HuH-7 (cell line): Measurements from ENCODE around the gene CRLF1.
A peak's percentile ranks its signal among the peaks of the same experiment; 100 is the strongest.

Experiments
- DNase-seq: peaks from one replicate; pipeline ENCODE4 v3.0.0; 2011; ENCODE audit warnings: low spot score

Gene CRLF1

DNA sequence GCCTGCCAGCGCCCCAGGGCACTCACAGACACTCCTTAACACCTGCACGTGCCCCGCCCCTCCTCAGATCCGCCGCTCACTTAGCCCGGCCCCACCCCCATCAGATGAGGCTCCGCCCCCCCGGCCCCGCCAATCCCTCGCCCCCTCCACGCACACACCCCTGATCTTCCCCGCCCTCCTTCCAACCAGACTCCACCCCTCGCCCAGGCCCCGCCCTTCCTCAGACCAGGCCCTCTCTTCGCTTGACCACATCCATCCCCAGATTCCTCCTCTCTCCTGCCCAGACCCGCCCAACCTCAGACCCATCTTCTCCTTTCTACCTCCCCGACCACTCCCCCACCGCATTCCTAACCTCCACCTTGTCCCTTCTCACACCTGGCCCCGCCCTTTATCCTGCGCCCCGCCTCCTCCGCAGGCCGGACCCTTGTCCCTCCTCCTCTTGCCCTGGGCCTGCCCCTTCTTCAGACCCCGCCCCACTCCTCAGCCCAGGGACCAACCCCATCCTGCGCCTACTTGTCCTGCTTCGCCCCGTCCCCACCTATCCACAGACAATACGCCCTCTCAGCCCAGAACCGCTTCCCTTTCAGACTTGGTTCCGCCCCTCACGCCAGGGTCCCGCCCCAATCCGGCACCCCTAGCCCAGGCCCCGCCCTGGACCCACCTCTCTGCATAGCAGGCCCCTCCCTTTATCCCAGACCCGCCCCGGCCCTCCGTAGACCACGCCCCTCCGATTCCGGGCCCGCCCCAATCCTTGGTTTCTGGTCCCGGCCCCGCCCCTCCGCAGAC, 29.8 kb upstream of the CRLF1 start:
- DNase-seq = peak; percentile 79

DNA sequence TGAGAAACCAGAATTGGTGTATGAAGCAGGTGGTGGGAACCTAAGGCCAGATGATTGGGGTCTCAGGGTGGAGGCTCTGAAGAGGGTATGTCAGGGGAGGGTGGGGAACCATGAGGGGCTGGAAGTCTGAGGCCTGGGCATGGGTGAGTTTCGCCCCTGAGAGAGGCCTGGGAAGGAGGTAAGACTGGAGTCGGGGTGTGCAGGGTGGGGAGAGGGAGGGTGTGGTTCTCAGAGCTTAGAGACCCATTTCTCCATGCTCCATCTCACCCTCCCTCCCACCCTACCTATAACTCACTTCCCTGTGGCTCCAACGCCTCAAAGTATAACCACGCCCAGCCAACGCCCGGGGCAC, 29.2 kb upstream of the CRLF1 start:
- no peak for DNase-seq

DNA sequence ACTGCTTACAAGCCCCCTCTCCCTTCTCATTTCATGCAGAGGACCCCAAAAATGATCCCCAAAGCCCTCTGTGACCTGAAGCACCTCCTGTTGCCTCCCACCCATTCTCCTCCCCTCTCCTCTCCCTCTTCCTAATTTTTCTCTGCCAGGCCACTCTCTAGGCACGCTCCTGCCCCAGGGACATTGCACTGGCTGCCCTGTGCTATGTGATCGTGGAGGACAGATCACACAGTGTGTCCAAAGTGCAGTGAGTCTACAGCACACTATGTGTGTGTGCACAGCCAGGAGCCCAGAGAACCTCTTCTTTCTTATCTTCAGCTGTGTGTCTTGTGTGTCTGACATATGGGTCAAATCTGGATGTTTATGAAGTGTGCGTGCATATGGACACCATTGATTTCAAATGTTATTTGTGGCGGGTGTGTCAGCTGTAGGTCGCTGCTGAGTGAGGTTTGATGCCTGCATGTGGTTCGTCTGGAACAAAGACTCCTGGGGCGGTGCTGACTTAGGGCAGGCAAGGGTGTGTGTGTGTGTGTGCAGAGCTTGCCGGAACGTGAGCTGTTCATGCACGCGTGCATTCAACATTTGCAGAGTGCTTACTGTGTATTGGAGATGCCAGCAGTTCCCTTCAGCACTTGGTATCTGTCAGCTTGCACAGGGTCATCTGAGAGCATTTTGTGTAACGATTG, 28.2 kb upstream of the CRLF1 start:
- DNase-seq = no peak

DNA sequence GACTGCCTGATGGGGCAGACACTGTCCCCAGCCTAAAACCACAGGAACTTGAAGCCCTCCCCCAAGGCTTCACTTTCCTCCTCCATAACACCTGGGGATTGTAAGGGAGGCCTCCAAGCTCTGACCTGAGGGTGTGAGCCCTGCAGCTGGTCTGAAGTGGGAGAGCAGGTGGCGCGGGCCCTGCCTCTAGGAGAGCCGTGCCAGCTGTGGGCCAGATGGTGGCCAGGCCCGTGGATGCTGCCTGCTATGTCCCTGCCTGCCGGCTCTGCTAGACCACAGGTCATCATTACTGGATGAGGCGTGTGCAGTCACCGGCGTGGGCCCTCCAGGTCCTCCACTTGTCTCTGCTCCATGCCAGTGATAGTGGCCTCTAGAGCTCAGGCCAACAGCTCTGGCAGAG, 26.7 kb upstream of the CRLF1 start:
- no peak for DNase-seq

DNA sequence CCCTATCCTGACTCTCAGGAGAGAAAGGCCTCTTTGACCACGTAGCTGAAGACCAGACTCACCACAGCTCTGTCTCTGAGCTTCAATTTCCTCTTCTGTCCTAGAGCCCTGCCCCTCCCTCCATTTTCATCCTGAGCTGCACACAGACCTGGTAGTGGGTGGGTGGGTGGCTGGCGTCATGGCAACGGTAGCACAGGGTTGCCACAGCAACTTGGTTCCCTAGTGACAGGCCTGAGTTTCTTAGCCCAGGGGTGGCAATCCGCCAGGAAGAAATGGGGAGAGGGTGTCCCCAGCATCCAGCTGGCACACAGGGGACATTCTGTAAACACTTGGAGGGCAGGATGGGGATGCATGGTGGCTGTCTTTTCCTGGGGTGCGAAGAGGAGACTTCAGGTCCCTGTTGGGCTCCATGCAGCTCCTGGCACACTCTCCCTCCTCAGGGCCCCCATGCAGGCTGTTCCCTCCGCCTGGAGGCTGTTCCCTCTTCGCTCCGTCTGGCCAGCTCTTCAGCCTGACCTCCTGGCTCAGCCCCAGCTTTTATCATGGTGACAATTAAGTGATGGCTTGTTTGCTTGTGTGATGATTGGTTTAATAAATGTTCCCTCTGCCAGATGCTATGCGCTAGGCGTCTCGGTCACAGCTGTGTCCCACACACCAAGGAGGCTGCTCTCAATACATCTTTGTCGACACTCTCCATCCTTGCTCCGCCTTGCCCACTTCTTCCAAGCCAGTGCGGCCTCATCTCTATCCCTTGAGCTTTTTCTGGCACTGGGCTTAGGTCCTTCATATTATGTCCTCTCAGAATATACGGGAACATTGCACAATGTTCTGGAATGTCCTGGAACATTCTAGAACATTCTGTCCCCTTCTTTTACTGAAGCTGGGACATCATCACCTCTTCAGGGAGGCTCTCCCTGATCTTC, 22.8 kb upstream of the CRLF1 start:
- DNase-seq = no peak

DNA sequence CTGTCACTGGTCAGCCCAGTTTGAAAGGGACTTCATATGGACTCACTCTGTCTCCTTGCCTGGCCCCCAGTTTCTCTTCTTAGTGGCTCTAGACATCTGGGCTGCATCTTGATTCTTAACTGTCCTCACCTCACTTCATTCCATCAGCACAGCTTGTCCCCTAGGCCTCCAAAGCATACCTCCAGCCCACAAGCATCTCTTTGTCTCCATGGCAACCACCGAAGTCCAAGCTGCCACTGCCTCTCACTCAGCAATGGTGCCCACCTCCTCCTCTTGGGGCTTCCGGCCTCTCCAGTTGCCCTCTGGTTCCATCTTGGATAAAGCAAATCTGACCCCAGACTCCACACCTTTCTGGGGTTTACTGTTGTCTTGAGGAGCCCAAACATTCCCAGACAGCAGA, 20.3 kb upstream of the CRLF1 start:
- DNase-seq = no peak

DNA sequence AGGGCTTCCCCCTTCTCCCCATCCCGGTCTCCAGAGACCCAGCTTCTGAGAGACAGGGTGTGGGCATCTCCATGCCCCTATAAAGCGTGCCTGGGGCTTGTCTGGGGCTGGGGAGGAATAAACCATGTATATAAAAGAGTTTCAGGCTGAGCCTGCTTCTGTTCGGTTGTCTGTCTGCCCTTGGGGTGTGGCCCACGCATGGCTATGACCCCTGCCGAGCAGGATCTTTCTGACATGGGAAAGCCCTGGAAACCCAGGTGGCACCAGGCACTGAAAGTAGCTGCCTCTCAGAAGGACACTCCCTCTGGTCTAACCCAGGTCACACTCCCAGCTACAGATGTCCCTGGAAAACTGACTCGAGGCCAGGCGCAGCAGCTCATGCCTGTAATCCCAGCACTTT, 14.3 kb upstream of the CRLF1 start:
- no peak for DNase-seq

DNA sequence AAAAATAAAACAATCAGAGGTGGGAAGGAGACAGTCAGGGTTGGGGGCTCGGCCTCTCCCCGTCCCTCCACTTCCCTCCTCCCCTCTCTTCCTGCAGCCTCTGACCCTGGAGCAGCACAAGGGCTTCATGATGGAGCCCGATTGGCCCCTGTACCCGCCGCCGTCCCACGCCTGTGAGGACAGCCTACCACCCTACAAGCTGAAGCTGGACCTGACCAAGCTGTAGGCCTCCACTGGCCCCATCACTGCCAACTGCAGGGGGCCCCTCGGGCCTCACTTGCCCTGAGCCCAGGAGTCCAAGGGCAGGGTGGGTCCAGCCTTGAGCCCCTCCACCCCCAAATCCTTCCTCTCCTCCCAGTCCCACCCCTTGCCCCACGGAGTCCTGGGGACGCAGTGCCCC, 13.7 kb upstream of the CRLF1 start:
- DNase-seq = no peak

DNA sequence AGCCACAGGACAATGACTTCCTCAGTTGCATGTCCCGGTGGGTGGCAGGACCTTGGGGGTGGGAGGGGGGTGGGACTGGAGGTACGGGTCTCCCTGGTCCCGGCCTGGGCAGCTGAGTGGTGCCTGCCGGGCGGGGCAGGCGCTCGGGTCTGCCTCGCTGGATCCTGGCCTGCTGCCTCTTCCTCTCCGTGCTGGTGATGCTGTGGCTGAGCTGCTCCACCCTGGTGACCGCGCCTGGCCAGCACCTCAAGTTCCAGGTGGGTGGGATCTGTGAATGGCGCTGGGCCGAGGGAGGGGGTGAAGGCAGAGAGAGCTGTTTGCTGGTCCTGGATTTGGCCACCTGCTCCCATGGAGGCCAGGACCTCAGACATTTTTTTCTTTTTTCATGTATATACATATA, 11.6 kb upstream of the CRLF1 start:
- no peak for DNase-seq

DNA sequence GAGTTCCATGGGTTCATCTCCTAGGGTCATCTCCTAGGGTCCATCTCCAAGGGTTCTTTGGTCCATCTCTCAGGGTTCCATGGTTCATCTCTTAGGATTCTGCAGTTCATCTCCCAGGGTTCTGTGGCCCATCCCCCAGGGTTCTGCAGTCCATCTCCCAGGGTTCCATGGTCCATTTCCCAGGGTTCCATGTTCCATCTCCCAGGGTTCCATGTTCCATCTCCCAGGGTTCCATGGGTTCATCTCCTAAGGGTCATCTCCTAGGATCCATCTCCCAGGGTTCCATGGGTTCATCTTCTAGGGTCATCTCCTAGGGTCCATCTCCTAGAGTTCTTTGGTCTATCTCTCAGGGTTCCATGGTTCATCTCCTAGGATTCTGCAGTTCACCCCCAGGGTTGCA, 11.0 kb upstream of the CRLF1 start:
- no peak for DNase-seq

DNA sequence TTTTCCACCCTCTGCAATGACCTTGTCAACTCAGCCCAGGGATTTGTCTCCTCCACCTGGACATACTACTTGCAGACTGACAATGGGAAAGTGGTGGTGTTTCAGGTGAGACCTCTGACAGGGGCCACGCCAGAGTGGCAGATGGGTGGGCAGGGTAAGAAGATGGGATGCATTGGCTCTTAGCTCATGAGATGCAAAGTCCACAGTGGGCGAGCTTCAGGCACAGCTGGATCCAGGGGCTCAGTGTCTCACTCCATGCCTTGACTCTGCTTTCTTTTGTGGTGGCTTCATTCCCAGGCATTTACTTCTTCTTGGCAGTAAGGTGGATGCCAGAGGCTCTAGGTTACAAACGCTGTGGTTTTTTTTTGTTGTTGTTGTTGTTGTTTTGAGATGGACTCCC, 9.4 kb upstream of the CRLF1 start:
- no peak for DNase-seq

DNA sequence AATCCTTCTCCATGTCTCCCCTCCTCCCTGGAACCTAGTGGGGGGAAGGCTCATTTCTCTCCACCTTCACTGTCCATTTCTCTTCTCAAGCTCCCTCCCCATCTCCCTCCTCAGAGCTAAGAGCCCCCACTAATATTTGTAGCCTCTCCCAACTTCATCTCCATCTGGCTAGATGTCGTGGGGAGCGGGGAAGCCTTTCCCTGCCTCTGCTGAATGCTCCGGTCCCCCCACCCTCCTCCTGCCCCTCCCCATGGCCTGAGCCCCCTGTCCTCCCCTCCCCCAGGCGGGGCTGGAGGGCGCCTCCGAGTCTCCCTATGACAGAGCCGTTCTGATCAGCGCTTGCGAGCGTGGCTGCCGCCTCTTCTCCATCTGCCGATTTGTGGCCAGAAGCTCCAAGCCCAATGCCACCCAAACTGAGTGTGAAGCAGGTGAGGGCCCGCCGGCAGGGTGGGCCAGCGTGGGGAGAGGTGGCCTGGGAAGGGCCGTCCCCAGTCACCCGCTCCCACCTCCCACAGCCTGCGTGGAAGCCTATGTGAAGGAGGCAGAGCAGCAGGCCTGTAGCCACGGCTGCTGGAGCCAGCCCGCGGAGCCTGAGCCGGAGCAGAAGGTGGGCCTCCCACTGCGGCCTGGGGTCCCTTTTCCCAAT, 7.1 kb upstream of the CRLF1 start:
- no peak for DNase-seq

DNA sequence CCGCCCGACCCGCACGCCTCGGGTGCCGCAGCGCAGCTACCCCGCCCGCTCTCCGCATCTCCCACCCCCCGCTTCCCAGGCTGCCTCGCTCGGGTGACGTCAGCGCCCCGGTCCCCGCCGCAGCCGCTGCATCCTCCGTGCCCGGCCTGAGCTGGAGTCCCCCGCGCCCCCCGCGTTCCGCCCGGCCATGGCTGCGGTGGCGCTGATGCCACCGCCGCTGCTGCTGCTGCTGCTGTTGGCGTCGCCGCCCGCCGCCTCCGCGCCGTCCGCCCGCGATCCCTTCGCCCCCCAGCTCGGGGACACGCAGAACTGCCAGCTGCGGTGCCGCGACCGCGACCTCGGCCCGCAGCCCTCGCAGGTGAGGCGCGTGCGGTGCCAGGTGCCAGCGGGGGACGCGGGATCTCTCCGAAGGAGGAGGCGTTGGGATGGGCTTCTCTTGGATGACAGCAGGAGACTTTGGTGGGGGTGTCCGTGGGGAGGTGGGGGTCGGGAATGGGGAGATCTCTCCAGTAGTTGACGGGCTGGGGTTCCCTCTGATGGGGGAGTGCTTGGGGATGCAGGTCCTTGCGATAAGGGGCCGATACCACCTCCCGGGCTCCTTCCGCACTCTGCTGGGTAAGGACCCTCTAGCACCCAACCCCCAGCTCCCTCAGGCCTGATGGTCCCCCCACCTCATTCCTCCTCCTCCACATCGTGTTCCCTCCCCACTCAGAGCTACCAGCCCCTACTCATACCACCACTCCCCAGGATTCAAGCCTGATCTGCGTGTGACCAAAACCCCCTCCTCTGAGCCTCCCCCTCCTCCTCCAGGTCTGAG, 6.4 kb upstream of the CRLF1 start, which contains the start of gene TMEM59L:
TMEM59L (plus strand) TSS at position 99 of the 817 bp plus-strand sequence; CDS start at position 188, 89 bp downstream.
- DNase-seq = no peak

DNA sequence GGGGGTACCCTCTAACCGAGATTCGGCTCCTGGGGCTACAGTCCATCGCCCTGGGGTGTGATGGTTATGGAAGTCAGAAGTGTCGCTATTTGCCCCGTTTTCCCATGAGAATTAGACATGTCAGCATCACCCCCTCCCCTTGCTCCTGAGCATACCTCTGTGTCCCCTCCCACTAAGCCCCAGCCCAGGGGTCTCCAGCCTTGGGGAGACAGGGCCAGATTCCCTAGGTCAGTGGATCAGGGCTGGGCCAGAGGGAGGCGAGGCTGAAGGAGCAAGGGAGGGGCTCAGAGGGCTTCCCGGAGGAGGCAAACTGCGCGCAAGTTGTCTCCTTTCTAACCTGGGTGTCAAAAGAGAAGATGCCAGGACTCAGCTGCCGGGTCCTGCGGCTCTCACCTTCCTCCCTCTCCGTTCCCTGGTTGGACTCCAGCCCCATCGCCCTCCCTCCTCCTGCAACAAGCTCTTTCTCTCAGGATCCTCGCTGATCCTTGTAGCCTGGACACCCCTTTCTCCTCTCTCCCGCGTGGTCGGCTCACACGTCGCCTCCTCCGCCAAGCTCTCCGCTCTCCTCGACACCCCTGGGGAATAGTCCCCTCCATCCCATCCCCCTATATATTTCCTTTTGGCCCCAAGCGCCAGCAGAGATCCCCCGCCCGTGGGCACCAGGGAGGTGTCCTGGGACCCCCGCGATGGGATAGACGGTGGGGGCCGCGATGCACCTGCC, 5.6 kb upstream of the CRLF1 start:
- DNase-seq = no peak

DNA sequence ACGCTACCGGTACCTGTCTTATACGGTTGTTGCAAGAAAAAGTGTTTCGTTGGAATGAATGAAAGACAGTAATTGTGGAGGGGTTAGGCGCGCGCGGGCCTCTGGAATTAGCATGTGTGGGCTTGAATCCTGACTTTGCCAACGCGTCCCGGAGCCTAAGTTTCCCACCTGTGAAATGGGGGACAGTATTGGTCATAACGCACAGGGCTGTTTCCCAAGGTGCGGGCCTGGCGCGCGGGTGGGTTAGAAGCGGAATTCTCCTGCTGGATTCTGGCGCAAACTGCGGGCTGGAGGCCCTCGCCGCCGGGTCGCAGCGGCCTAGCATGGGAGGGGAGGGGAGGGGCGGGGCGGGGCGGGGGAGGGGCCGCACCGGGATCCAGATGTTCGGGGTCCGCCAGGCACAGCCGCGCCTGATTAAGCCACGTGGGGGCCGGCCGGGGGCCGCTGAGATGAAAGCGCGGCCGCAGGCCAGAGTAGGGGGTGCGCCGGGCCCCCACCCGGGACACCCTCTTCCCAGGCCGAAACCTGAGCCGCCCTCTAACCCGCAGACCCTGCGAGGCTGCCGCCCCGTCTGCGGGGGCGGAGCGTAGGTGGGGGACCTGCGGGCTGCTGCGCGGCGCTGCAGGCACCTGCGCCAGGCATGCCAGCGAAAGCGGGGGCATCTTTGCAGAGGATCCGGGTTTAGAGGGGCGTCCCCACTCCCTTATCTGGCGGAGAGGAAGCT, 4.9 kb upstream of the CRLF1 start:
- DNase-seq = peak; percentile 67

DNA sequence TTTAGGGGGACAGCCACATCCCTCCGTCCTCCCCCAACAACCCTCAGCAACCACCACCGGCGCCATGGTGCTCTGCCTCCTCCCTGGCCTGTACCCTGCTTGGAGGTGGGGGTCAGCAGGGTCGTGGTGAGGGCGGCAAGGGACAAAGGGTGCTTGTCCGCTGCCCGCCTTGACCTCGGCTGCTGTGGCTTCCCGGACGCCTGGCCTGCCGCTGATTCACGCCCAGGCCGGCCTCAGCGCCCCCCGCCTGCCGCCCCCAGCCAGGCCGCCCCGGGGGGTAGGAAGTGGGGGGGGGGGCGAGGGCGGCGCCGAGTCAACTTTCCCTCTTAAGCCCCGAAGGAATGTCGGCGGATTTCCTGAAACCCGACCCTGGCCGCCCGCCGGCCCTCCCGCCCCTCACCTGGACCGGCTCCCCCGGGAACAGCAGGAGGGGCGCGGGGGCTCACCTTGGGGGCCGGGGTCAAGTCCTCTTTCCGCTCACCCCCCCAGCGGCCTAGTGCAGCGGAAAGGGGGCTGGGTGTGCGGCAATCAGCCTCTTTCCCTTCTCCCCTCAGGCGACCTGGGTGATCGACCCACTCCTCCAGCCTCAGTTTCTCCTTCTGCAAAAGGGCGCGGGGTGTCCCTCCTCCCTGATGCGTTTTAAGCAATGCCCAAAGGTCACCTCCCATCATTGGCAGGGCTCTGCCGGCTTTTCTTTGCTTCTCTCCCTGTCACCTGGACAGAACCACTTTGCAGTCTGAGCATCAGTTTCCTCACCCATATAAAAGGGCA, 4.1 kb upstream of the CRLF1 start:
- no peak for DNase-seq

DNA sequence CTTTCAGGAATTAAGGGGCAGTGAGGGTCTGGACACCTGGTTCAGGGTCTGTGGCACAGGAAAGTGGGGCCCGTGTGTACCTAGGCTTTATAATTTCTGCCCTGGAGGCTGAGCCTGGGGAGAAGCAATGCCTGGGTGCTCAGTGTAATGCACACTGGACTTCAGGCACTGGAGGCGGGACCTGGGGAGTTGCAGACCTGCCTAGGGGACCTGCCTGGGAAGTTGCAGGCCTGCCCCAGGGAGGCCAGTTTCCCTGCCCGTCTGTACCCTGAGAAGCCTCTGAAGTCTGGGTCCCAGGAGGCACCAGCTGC, 3.6 kb upstream of the CRLF1 start:
- DNase-seq = no peak

DNA sequence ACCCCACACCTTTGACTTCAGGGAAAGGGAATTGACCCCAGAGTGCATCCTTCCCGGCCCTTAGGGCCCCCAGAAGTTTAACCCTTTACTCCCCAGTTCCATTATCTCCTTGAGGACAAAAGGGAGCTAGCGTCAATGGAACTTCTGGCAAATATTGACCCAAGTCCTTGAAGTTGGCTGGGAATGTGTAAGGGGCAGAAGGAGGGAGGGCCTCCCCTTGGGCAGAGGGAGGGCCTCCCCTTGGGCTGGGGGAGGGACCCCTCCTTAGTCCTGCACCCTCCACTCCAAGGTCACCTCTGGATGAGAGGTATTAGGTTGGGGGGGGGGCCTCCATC, 3.1 kb upstream of the CRLF1 start:
- DNase-seq = no peak
